ENCODE data around the gene USB1.

The USB1 gene

GRCh38 chr16:58037365-58038057 lies 36.3 kb downstream of the USB1 start:
- no peak for DNase-seq

GRCh38 chr16:58038219-58038641 lies 37.0 kb downstream of the USB1 start:
- no peak for DNase-seq

GRCh38 chr16:58039829-58040495 lies 38.8 kb downstream of the USB1 start:
- no peak for DNase-seq

- no peak for DNase-seq
Observed at GRCh38 chr16:58040496-58040846, 39.3 kb downstream of the USB1 start.

- DNase-seq, result no peak
Observed at GRCh38 chr16:58040945-58041627, 39.9 kb downstream of the USB1 start.

GRCh38 chr16:58041628-58041955 lies 40.4 kb downstream of the USB1 start:
- no peak for DNase-seq

- DNase-seq, result no peak
Observed at GRCh38 chr16:58042001-58042885, 41.0 kb downstream of the USB1 start.

- no peak for DNase-seq
Observed at GRCh38 chr16:58042886-58043515, 41.8 kb downstream of the USB1 start.

- no peak for DNase-seq
Observed at GRCh38 chr16:58043571-58044155, 42.5 kb downstream of the USB1 start.

GRCh38 chr16:58044266-58045019 lies 43.2 kb downstream of the USB1 start:
- DNase-seq, result no peak

- no peak for DNase-seq
Observed at GRCh38 chr16:58045096-58045495, 43.9 kb downstream of the USB1 start.

GRCh38 chr16:58046054-58046881 lies 45.1 kb downstream of the USB1 start:
- no peak for DNase-seq

GRCh38 chr16:58046936-58047335 lies 45.7 kb downstream of the USB1 start:
- DNase-seq, result no peak

- DNase-seq, result no peak
Observed at GRCh38 chr16:58047557-58048348, 46.5 kb downstream of the USB1 start.

GRCh38 chr16:58048494-58049231 lies 47.5 kb downstream of the USB1 start:
- no peak for DNase-seq

GRCh38 chr16:58049232-58050185 lies 48.3 kb downstream of the USB1 start:
- no peak for DNase-seq

GRCh38 chr16:58051296-58051695 lies 50.1 kb downstream of the USB1 start:
- no peak for DNase-seq
